ENCODE data around the gene RFNG. TPM values are rescaled to one million over a fixed set of nuclear protein-coding genes. Genes with fewer than 3 reads are reported as not detected.
A peak's percentile ranks its signal among the peaks of the same experiment; 100 is the strongest.

The RFNG gene
- total and polyA plus RNA-seq, 2 of the 13 experiments (the other 11 are each of a cell fraction or from before 2014, with no cell fraction given): 61.4 to 64.0 TPM

DNA sequence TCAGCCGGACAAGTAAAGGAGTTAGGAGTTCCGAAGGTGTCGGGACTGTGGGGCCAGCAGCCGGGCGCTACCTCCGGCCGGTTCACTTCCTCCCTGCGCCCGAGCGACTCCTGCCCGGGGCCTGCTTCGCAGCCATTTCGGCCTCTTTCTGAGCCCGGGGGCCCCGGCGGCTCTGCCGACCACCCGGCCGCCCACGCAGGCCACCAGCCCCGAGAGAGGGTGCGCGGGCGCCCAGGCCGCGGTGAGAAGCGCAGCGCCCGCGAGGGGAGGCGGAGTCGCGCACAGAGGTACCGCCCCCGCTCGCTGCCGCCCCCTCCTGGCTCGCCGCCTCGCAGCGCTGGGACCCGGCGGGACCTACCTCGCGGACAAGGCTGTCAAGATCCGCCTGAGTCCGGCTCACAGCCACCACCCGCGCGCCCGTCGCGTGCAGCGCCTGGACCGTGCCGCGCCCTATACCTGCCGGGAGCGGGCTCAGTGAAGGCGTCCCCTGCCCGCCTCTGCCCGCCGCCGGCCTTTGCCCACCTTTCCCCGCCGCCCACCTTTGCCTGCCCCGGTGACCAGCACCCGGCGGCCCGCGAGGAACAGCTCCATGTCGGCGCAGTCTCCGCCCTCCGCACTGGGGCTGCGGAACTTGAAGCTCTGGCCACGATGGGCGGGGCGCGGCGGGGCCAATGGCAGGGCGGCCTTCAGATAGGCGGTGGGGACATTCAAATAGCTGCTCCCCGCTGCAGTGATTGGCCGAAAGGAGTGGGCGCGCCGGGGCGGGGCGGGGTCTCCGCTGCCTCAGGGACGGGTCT is 14.3 kb downstream of the RFNG start, which contains the start of gene DCXR (continued):
- TF ChIP-seq, protein P1, sequence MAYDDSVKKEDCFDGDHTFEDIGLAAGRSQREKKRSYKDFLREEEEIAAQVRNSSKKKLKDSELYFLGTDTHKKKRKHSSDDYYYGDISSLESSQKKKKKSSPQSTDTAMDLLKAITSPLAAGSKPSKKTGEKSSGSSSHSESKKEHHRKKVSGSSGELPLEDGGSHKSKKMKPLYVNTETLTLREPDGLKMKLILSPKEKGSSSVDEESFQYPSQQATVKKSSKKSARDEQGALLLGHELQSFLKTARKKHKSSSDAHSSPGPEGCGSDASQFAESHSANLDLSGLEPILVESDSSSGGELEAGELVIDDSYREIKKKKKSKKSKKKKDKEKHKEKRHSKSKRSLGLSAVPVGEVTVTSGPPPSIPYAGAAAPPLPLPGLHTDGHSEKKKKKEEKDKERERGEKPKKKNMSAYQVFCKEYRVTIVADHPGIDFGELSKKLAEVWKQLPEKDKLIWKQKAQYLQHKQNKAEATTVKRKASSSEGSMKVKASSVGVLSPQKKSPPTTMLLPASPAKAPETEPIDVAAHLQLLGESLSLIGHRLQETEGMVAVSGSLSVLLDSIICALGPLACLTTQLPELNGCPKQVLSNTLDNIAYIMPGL (CRISPR knock-in tag; IDR thresholded peaks at IDR 0.05; ENCODE audit: borderline replicate concordance in 1 of 2, low read depth in 1 of 2): peak; percentile 99
- TF ChIP-seq SETDB1 (CRISPR knock-in tag; IDR thresholded peaks at IDR 0.05; ENCODE audit: borderline replicate concordance): no peak
- TF ChIP-seq SMARCE1 (IDR thresholded peaks at IDR 0.05; ENCODE audit: borderline replicate concordance): no peak
- TF ChIP-seq, protein P2, sequence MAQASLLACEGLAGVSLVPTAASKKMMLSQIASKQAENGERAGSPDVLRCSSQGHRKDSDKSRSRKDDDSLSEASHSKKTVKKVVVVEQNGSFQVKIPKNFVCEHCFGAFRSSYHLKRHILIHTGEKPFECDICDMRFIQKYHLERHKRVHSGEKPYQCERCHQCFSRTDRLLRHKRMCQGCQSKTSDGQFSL (CRISPR knock-in tag; IDR thresholded peaks at IDR 0.05): no peak

DNA sequence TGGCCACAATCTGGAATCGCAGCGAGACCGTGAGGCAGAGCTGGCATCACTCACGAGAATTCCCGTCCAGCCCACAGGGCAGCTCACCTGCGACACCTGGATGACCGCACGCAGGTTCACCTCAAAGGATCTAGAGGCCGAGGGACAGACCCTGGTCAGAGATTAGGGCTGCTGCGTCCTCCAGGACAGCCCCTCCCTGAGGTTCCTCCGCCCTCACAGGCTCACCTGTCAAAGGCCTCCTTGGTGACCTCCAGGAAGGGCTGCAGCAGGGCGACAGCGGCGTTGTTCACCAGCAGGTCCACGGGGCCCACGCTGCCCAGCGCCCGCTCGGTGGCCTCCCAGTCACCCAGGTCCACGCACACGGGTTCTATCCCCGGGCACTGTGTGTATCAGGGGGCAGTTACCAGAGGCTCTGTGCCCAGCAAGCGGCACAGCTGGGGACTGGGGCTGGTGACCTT is 14.9 kb downstream of the RFNG start:
- in situ Hi-C loops (cut with HindIII; ENCODE audit: extremely low pct_ligation_motif_present, low pct_unique_long_range_greater_than_20kb) (loop anchor here (5.0 kb wide), 1 partner anchor 121 kb away; no protein-coding TSS in a partner anchor), intact Hi-C loops (cut with micrococcal nuclease; ENCODE audit: unreplicated experiment) (loop anchor here (1.0 to 5.0 kb wide), 5 partner anchors 13 to 116 kb away; partner anchors contain the start of genes GPS1, LRRC45 and RFNG)
- peak overlapping the region; percentile 87 to 98 (median 93) for H3K4me3 ChIP-seq (replicated peaks in 1 of 3; ENCODE audit: insufficient read depth in 1 of 3, low read depth in 2 of 3, low read length in 3 of 3)
- no peak overlapping the region for H2AFZ ChIP-seq (ENCODE audit: low read length)
- DNase-seq (ENCODE audit: low spot score): no peak
- peak overlapping the region; percentile 95 for H3K4me2 ChIP-seq (ENCODE audit: low read depth, low read length)
- POLR2A ChIA-PET: interaction anchor here (0.9 to 6.2 kb wide), 10 partner anchors 14 to 215 kb away, joined by 3 to 112 read pairs (median 14); partner anchors contain the start of genes ARHGDIA, CENPX, FASN and LRRC45
- peak overlapping the region; percentile 91 for H3K9ac ChIP-seq (ENCODE audit: insufficient read depth, low read depth, low read length)
- H3K9me3 ChIP-seq (ENCODE audit: low read length): no peaks in the 10 kb centered on the region
- peak overlapping the region; percentile 91 for H3K27ac ChIP-seq (ENCODE audit: extremely low read length, insufficient read depth, low read length)
- peaks cover 20% of the 10 kb centered on the region for H4K20me1 ChIP-seq (ENCODE audit: insufficient read depth, low read length)
- H3K79me2 ChIP-seq (ENCODE audit: insufficient read depth, low read length): peaks cover 13% of the 10 kb centered on the region
- FAIRE-seq: no peak
- 18% methylated on average over 13 of the region's 23 CpGs for WGBS (ENCODE audit: low lambda C conversion rate)
- peaks cover 59% of the 10 kb centered on the region for H3K4me1 ChIP-seq (ENCODE audit: insufficient read depth, low read length)
- CTCF ChIA-PET (ENCODE audit: low intra/inter-chr PET ratio, low total read pairs): interaction anchor here (1.8 kb wide), 1 partner anchor 78 kb away, joined by 7 read pairs; no protein-coding TSS in a partner anchor
- peaks cover 5 to 12% of the 10 kb centered on the region in 2 experiments for H3K36me3 ChIP-seq (replicated peaks in 1 of 2; ENCODE audit: control insufficient read depth in 1 of 2, insufficient read depth in 2 of 2, low read length in 2 of 2)
- no TSS peak for BruUV-seq (replicated peaks)
- H3K27me3 ChIP-seq (ENCODE audit: control insufficient read depth in 1 of 2, insufficient read depth in 2 of 2, low read length in 2 of 2): no peaks in the 10 kb centered on the region
- no peak for ATAC-seq
- TF ChIP-seq MED1 (CRISPR knock-in tag; IDR thresholded peaks at IDR 0.05) (no peak), DMAP1 (CRISPR knock-in tag; IDR thresholded peaks at IDR 0.05) (no peak), NR1H2 (CRISPR knock-in tag; IDR thresholded peaks at IDR 0.05; ENCODE audit: borderline replicate concordance, low read depth) (peak; percentile 15; the same call in 1 of the 2 replicates), GATAD2A (CRISPR knock-in tag; IDR thresholded peaks at IDR 0.05) (0 out of 2 replicates have a peak, but pooled peaks have one; percentile 6), ZNF496 (CRISPR knock-in tag; IDR thresholded peaks at IDR 0.05; ENCODE audit: insufficient replicate concordance) (no peak), TMF1 (CRISPR knock-in tag; IDR thresholded peaks at IDR 0.05; ENCODE audit: low read depth) (peak; percentile 23; the same call in 1 of the 2 replicates), MEIS1 (CRISPR knock-in tag; IDR thresholded peaks at IDR 0.05; ENCODE audit: borderline replicate concordance) (0 out of 2 replicates have a peak, but pooled peaks have one; percentile 2)
- TF ChIP-seq, protein P3, sequence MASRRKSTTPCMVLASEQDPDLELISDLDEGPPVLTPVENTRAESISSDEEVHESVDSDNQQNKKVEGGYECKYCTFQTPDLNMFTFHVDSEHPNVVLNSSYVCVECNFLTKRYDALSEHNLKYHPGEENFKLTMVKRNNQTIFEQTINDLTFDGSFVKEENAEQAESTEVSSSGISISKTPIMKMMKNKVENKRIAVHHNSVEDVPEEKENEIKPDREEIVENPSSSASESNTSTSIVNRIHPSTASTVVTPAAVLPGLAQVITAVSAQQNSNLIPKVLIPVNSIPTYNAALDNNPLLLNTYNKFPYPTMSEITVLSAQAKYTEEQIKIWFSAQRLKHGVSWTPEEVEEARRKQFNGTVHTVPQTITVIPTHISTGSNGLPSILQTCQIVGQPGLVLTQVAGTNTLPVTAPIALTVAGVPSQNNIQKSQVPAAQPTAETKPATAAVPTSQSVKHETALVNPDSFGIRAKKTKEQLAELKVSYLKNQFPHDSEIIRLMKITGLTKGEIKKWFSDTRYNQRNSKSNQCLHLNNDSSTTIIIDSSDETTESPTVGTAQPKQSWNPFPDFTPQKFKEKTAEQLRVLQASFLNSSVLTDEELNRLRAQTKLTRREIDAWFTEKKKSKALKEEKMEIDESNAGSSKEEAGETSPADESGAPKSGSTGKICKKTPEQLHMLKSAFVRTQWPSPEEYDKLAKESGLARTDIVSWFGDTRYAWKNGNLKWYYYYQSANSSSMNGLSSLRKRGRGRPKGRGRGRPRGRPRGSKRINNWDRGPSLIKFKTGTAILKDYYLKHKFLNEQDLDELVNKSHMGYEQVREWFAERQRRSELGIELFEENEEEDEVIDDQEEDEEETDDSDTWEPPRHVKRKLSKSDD (CRISPR knock-in tag; IDR thresholded peaks at IDR 0.05; ENCODE audit: low read depth): no peak
- TF ChIP-seq, protein P4, sequence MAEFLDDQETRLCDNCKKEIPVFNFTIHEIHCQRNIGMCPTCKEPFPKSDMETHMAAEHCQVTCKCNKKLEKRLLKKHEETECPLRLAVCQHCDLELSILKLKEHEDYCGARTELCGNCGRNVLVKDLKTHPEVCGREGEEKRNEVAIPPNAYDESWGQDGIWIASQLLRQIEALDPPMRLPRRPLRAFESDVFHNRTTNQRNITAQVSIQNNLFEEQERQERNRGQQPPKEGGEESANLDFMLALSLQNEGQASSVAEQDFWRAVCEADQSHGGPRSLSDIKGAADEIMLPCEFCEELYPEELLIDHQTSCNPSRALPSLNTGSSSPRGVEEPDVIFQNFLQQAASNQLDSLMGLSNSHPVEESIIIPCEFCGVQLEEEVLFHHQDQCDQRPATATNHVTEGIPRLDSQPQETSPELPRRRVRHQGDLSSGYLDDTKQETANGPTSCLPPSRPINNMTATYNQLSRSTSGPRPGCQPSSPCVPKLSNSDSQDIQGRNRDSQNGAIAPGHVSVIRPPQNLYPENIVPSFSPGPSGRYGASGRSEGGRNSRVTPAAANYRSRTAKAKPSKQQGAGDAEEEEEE (CRISPR knock-in tag; IDR thresholded peaks at IDR 0.05; ENCODE audit: borderline replicate concordance): 0 out of 2 replicates have a peak, but pooled peaks have one; percentile 36
